Lower lobe of right lung (tissue), 2 donors: ENCODE data around the gene CFAP54. TPM values are rescaled to one million over a fixed set of nuclear protein-coding genes. Genes with fewer than 3 reads are reported as not detected.

ENCODE experiments used
- ATAC-seq, 2 donors: fragments of 200-7000 bp; cut with Tn5 transposase; one replicate each; pipeline ENCODE4 v1.9.1; 2020 to 2022; ENCODE audit warnings: mild to moderate bottlenecking in 2 of 2, moderate library complexity in 2 of 2
- DNase-seq: peaks from one replicate; pipeline ENCODE4 v3.0.0-alpha.2; 2020
- H3K27ac ChIP-seq: fragments of 200-600 bp; one replicate; pipeline ENCODE4 v1.8.0; 2022
- H3K27me3 ChIP-seq: fragments of 200-600 bp; one replicate; pipeline ENCODE4 v1.8.0; 2022; ENCODE audit warnings: low read depth
- H3K36me3 ChIP-seq: fragments of 200-600 bp; one replicate; pipeline ENCODE4 v1.8.0; 2022; ENCODE audit warnings: mild to moderate bottlenecking
- H3K4me1 ChIP-seq: fragments of 200-600 bp; one replicate; pipeline ENCODE4 v1.8.0; 2022
- H3K4me3 ChIP-seq: fragments of 200-600 bp; one replicate; pipeline ENCODE4 v1.8.0; 2022; ENCODE audit warnings: mild to moderate bottlenecking
- H3K9me3 ChIP-seq: fragments of 200-600 bp; one replicate; pipeline ENCODE4 v1.8.0; 2022
- intact Hi-C: fragments of 100-400 bp; cut with DNase I; formaldehyde crosslinking; loops from one replicate; pipeline ENCODE4 v1.11.0; 2022
- total RNA-seq: library from RNA; stranded (reverse); fragmentation: NEBNext Ultra II Directional; extraction: Animal tissue kit (Norgen Biotek cat#: 25700); gene quantifications from one replicate; pipeline ENCODE4 v1.2.1, GENCODE V29; 2021
- TF ChIP-seq, protein P1 (sequence below): fragments of 200-600 bp; IDR thresholded peaks from one replicate; pipeline ENCODE4 v1.8.0; 2022; ENCODE audit warnings: antibody characterized with exemption, mild to moderate bottlenecking
- donor health status: DM: no; HTN: yes; CAD: no; lungs with severe emphysema.

Gene CFAP54
- total RNA-seq, 1 donor from 2014 or later = 7.9 TPM

DNA sequence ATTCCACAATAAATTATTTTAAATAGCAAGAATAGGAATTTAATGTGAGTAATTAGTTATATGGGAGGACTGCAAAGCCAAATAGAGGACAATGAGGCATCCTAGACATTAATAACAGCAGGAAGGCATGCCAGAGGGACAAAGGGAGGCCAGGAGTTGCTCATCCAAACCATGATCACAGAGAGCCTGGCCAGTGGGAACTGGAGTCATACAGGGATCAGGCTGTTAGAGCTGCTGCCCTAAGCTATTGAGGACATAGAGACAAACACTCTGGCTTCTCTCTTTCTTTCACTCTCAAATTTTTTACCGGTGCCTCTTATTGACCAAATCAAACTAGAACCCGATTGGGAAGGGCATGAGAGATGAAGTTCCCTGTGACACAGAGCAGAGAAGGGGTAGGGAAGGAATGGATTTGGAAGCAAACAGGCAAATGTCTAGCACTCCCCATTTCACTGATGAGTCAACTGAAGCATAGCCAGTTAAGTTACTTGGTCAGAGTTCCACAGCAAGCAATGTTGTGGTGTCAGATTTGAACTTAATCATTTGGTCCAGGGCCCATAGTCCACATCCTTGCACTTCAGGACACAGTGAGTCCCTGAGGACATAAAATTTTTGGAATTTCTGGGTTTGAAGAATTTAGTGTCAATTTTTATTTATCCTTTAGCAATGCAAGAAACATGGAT, 17.9 kb upstream of the CFAP54 start:
- Histone ChIP-seq H3K27ac (no peak overlapping the region), H3K27me3 (no peaks in the 10 kb centered on the region), H3K36me3 (no peaks in the 10 kb centered on the region), H3K4me1 (no peaks in the 10 kb centered on the region), H3K9me3 (no peaks in the 10 kb centered on the region), H3K4me3 (no peak overlapping the region)
- TF ChIP-seq, protein P1, sequence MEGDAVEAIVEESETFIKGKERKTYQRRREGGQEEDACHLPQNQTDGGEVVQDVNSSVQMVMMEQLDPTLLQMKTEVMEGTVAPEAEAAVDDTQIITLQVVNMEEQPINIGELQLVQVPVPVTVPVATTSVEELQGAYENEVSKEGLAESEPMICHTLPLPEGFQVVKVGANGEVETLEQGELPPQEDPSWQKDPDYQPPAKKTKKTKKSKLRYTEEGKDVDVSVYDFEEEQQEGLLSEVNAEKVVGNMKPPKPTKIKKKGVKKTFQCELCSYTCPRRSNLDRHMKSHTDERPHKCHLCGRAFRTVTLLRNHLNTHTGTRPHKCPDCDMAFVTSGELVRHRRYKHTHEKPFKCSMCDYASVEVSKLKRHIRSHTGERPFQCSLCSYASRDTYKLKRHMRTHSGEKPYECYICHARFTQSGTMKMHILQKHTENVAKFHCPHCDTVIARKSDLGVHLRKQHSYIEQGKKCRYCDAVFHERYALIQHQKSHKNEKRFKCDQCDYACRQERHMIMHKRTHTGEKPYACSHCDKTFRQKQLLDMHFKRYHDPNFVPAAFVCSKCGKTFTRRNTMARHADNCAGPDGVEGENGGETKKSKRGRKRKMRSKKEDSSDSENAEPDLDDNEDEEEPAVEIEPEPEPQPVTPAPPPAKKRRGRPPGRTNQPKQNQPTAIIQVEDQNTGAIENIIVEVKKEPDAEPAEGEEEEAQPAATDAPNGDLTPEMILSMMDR = no peak
- no peak for ATAC-seq
- DNase-seq = no peak
- intact Hi-C loops = no loop called here

DNA sequence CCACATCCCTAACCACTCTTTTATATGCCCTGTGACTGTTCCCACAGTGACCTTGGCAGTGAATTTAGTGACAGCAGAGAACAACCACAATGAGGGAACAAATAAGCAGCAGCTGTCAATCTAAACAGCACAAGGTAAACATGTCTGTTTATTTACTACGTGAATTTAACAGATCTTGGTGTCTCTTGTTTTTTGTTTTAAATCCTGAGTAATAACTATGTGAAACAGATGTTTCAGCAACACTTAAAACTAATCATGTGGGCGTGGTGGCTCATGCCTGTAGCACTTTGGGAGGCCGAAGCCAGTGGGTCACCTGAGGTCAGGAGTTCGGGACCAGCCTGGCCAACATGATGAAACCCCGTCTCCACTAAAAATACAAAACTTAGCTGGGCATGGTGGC, 17.0 kb upstream of the CFAP54 start:
- no peaks in the 10 kb centered on the region for H3K9me3 ChIP-seq
- no peak overlapping the region for H3K27ac ChIP-seq
- ATAC-seq (no peak), DNase-seq (no peak)
- TF ChIP-seq, protein P1 = no peak
- H3K36me3 ChIP-seq = no peaks in the 10 kb centered on the region
- intact Hi-C loops = no loop called here
- no peaks in the 10 kb centered on the region for H3K4me1 ChIP-seq
- no peak overlapping the region for H3K4me3 ChIP-seq
- no peaks in the 10 kb centered on the region for H3K27me3 ChIP-seq

DNA sequence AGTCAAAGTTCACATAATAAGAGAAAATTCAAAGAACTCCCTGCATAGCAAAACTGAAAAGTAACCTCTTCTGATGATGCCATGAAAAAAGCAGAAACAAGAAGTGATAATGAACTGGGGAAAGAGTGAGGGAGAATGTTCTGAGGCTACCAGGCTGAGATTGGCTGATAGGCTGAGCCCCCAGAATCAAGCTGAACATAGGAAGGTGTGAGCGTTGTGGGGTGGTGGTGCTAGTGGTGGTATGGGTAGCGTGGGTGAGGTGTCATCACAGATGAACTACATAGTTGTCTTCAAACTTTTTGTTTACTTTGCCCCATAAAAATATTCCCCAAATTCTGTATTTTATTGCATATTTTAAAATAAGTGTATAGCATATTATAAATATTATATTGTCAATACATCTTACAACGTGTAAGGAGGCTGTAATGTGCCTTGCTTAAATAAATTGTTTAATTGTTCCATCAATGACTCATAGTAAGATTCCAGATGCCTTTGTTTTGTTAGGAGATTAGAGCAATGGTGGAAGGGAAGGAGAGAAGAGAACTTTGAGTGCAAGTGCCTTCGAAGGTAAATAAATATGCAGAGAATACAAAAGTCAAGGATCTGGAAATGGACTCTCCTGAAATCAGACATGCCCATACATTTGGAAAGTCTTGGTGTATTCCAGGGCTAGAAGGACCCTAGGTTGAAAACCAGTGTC, 15.8 kb upstream of the CFAP54 start:
- ATAC-seq = no peak
- no peak for DNase-seq
- intact Hi-C loops = no loop called here
- H3K27ac ChIP-seq = no peak overlapping the region
- no peaks in the 10 kb centered on the region for H3K27me3 ChIP-seq
- no peak overlapping the region for H3K4me3 ChIP-seq
- TF ChIP-seq, protein P1 = no peak
- no peaks in the 10 kb centered on the region for H3K9me3 ChIP-seq
- H3K4me1 ChIP-seq = no peaks in the 10 kb centered on the region
- H3K36me3 ChIP-seq = no peaks in the 10 kb centered on the region

DNA sequence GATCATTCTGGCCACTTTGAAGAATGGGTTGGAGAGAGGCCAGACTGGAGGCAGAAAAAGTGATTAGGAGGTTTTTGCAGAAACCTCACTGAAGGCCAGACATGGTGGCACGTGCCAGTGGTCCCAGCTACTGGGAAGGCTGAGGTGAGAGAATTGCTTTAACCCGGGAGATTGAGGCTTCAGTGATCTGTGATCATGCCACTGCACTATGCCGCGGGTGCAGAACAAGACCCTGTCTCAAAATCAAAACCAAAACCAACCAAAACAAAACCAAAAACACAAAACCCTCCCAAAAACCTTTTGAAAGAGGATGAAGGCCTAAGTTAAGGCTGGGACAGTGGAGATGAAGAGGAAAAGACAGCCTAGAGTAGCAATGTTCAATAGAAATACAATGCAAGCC, 15.2 kb upstream of the CFAP54 start:
- Histone ChIP-seq H3K27me3 (no peaks in the 10 kb centered on the region), H3K4me1 (no peaks in the 10 kb centered on the region), H3K27ac (no peak overlapping the region), H3K36me3 (no peaks in the 10 kb centered on the region), H3K4me3 (no peak overlapping the region), H3K9me3 (no peaks in the 10 kb centered on the region)
- TF ChIP-seq, protein P1 = no peak
- DNase-seq (no peak), ATAC-seq (no peak)
- intact Hi-C loops = no loop called here

DNA sequence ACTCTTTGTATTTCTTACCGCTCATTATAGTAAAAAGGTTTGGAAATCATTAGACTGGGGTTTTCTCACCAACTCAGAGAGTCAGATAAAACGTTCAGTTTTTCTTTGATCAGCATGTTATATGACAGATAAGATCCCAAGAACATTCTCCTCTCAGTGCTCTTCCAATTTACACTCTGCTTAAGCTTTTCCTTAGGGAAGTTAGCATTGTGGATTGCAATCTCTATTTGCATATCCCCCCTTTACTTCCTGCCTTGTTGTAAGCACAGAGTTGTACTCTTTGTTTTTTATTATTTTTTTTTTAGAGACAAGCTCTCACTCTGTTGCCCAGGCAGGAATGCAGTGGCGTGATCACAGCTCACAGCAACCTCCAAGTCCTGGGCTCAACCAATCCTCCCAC, 11.4 kb upstream of the CFAP54 start:
- Histone ChIP-seq H3K27ac (no peak overlapping the region), H3K36me3 (no peaks in the 10 kb centered on the region), H3K4me3 (no peak overlapping the region), H3K27me3 (no peaks in the 10 kb centered on the region), H3K4me1 (no peaks in the 10 kb centered on the region), H3K9me3 (no peaks in the 10 kb centered on the region)
- intact Hi-C loops = no loop called here
- DNase-seq (no peak), ATAC-seq (no peak)
- TF ChIP-seq, protein P1 = no peak
